ENCODE data around the gene FSD1L.

- TF ChIP-seq, protein P1, sequence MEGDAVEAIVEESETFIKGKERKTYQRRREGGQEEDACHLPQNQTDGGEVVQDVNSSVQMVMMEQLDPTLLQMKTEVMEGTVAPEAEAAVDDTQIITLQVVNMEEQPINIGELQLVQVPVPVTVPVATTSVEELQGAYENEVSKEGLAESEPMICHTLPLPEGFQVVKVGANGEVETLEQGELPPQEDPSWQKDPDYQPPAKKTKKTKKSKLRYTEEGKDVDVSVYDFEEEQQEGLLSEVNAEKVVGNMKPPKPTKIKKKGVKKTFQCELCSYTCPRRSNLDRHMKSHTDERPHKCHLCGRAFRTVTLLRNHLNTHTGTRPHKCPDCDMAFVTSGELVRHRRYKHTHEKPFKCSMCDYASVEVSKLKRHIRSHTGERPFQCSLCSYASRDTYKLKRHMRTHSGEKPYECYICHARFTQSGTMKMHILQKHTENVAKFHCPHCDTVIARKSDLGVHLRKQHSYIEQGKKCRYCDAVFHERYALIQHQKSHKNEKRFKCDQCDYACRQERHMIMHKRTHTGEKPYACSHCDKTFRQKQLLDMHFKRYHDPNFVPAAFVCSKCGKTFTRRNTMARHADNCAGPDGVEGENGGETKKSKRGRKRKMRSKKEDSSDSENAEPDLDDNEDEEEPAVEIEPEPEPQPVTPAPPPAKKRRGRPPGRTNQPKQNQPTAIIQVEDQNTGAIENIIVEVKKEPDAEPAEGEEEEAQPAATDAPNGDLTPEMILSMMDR (IDR thresholded peaks at IDR 0.05): no peak
- TF ChIP-seq POLR2A (IDR thresholded peaks at IDR 0.05): no peak
Measured at GRCh38 chr9:105437704-105438103, 10.1 kb upstream of the FSD1L start.
